Adipocyte (in vitro differentiated cells): ENCODE results near the gene ENO2.

ENCODE experiments used
- DNase-seq: peaks from one replicate; pipeline ENCODE4 v3.0.0-alpha.2; 2015; ENCODE audit warnings: low read depth
- H3K27me3 ChIP-seq: replicated peaks from 2 replicates; pipeline ENCODE4 v1.7.0; 2013; ENCODE audit warnings: mild to moderate bottlenecking, low read length, moderate library complexity; ENCODE audit not compliant: control insufficient read depth, insufficient read depth
- H3K36me3 ChIP-seq: 2 replicates; pipeline ENCODE4 v1.7.0; 2013; ENCODE audit warnings: low read length, mild to moderate bottlenecking, moderate library complexity; ENCODE audit not compliant: control insufficient read depth, insufficient read depth, severe bottlenecking
- H3K4me1 ChIP-seq: 2 replicates; pipeline ENCODE4 v1.7.0; 2013; ENCODE audit warnings: mild to moderate bottlenecking, low read length, moderate library complexity; ENCODE audit not compliant: control insufficient read depth, insufficient read depth
- H3K4me3 ChIP-seq: 2 replicates; pipeline ENCODE4 v1.7.0; 2013; ENCODE audit warnings: mild to moderate bottlenecking, low read length, moderate library complexity
- H3K9ac ChIP-seq: 2 replicates; pipeline ENCODE4 v1.7.0; 2013; ENCODE audit warnings: mild to moderate bottlenecking, low read length, moderate library complexity
- H3K9me3 ChIP-seq: 2 replicates; pipeline ENCODE4 v1.7.0; 2013; ENCODE audit warnings: mild to moderate bottlenecking, low read length, moderate library complexity; ENCODE audit not compliant: control insufficient read depth

The ENO2 gene

DNA sequence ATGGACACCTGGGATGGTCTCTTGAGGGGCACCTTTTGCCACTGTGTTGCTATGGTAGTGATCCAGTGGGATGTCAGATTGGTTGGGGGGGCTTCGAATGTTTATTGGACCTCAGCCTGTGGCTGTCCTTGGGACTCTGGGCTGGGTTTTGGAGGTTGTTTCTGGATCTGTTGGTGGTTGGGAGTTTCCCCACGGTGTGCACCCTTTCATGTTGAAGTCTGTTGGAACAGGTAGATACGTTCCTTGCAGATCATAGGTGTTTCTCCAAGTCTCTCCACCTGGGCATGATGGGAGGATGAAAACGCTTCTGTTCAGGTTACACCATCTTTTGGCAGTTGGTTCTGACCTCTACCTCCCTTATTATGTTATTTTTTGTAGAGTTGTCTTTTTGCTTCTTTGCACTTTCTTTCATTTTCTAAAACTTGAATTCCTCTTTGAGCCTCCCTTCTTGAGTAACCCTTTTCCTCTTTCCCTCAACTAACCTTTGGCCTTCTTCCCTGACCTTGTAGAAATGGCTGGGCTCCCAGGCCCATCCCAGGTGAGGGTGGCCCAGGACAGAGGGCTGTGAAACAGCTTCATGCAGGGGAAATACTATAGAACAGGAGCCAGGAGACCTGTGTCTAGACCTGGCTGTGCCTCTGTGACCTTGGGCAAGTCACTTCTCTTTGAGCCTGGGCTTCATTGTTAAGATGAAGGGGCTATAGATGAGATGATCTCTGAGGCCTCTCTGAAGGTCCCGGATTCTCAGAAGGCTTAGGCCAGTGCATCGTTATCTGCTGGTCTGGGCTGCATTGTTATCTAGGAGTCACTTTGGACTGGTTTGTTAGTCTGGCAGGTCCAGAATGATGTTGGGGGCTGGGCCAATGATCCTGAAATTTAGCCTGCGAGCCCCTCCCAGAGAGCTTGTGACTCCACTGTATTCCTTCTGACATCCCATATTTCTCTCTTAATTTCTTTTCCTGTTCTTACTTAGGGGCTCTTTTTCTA, 15.4 kb downstream of the ENO2 start:
- no peak for DNase-seq
- H3K4me1 ChIP-seq: peaks cover 63% of the 10 kb centered on the region

GRCh38 chr12:6932766-6933165, 18.4 kb downstream of the ENO2 start:
- H3K9ac ChIP-seq: no peak overlapping the region
- no peaks in the 10 kb centered on the region for H3K27me3 ChIP-seq
- no peaks in the 10 kb centered on the region for H3K9me3 ChIP-seq
- H3K4me3 ChIP-seq: no peak overlapping the region
- H3K36me3 ChIP-seq: peaks cover 48% of the 10 kb centered on the region
- peaks cover 62% of the 10 kb centered on the region for H3K4me1 ChIP-seq
- DNase-seq: no peak

More for the DNA sequence above, 15.4 kb downstream of the ENO2 start:
- peak overlapping the region; percentile 95 for H3K9ac ChIP-seq
- no peaks in the 10 kb centered on the region for H3K9me3 ChIP-seq
- H3K36me3 ChIP-seq: peaks cover 27% of the 10 kb centered on the region
- H3K4me3 ChIP-seq: peak overlapping the region; percentile 96
- no peaks in the 10 kb centered on the region for H3K27me3 ChIP-seq

DNA sequence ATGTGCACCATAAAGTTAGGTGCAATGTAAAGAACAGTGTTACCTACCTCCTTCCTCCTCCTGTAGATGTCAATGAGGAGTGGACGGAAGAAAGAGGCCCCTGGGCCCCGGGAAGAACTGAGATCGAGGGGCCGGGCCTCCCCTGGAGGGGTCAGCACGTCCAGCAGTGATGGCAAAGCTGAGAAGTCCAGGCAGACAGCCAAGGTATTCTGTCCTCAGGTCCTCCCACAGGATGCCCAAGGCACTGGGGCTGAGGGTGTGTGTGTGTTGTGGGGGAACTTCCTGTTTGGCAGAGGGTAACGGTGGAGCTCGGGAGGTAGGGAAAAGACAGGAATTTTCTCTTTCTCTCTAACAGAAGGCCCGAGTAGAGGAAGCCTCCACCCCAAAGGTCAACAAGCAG, 19.7 kb downstream of the ENO2 start:
- no peak for DNase-seq
- H3K4me3 ChIP-seq: no peak overlapping the region
- H3K36me3 ChIP-seq: peaks cover 52% of the 10 kb centered on the region
- H3K9me3 ChIP-seq: no peaks in the 10 kb centered on the region
- H3K27me3 ChIP-seq: no peaks in the 10 kb centered on the region
- peak overlapping the region; percentile 41 for H3K9ac ChIP-seq
- peaks cover 68% of the 10 kb centered on the region for H3K4me1 ChIP-seq

- H3K27me3 ChIP-seq: no peaks in the 10 kb centered on the region
- H3K9ac ChIP-seq: peak overlapping the region; percentile 41
- H3K4me3 ChIP-seq: no peak overlapping the region
- peaks cover 58% of the 10 kb centered on the region for H3K36me3 ChIP-seq
- no peaks in the 10 kb centered on the region for H3K9me3 ChIP-seq
- no peak for DNase-seq
- peaks cover 60% of the 10 kb centered on the region for H3K4me1 ChIP-seq
Observed at GRCh38 chr12:6935371-6936193, 21.2 kb downstream of the ENO2 start.

DNA sequence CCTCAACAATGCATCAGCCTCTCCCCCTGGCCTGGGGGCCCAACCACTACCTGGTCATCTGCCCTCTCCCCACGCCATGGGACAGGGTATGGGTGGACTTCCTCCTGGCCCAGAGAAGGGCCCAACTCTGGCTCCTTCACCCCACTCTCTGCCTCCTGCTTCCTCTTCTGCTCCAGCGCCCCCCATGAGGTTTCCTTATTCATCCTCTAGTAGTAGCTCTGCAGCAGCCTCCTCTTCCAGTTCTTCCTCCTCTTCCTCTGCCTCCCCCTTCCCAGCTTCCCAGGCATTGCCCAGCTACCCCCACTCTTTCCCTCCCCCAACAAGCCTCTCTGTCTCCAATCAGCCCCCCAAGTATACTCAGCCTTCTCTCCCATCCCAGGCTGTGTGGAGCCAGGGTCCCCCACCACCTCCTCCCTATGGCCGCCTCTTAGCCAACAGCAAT, 21.8 kb downstream of the ENO2 start:
- no peak for DNase-seq
- Histone ChIP-seq H3K4me3 (no peak overlapping the region), H3K4me1 (peaks cover 56% of the 10 kb centered on the region), H3K9ac (no peak overlapping the region), H3K27me3 (no peaks in the 10 kb centered on the region), H3K9me3 (no peaks in the 10 kb centered on the region), H3K36me3 (peaks cover 64% of the 10 kb centered on the region)

- no peak for DNase-seq
- H3K36me3 ChIP-seq: peaks cover 70% of the 10 kb centered on the region
- H3K27me3 ChIP-seq: no peaks in the 10 kb centered on the region
- peak overlapping the region; percentile 92 for H3K9ac ChIP-seq
- no peaks in the 10 kb centered on the region for H3K9me3 ChIP-seq
- H3K4me1 ChIP-seq: peaks cover 55% of the 10 kb centered on the region
- H3K4me3 ChIP-seq: no peak overlapping the region
Observed at GRCh38 chr12:6936636-6937480, 22.5 kb downstream of the ENO2 start.

DNA sequence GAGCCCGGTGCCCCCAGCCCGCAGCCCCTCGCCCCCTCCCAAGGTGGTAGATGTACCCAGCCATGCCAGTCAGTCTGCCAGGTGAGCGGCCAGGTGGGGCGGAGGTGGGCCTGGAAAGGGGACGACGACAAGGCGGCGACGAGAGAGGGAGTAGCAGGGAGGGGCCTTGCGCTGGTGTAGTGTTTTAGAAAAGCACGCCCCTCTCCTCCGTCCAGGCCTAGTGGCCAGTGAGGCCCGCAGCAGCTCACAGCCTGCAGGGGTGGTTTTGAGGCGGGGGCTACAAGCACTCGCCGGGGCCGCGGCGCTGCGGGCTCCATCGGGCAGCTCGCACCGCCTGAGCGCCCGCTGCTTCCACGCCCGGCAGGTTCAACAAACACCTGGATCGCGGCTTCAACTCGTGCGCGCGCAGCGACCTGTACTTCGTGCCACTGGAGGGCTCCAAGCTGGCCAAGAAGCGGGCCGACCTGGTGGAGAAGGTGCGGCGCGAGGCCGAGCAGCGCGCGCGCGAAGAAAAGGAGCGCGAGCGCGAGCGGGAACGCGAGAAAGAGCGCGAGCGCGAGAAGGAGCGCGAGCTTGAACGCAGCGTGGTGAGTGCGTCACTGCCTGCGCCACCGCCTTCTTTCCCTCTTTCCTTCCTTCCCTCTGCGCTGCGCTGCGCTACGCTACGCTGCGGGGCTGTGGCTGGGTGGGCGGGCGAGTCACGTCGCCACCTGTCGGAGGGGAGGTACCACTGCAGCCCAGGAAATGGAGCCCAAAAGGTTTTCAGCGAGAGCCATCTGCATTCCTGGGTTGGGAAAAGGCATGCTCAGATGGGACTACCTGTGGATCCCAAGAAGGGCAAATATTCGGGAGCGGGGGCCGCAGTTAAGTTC, 23.3 kb downstream of the ENO2 start:
- Histone ChIP-seq H3K36me3 (peaks cover 64% of the 10 kb centered on the region), H3K9me3 (no peaks in the 10 kb centered on the region), H3K27me3 (no peaks in the 10 kb centered on the region), H3K4me3 (peak overlapping the region; percentile 81), H3K4me1 (peaks cover 51% of the 10 kb centered on the region), H3K9ac (peak overlapping the region; percentile 92)
- peak; percentile 97 for DNase-seq

DNA sequence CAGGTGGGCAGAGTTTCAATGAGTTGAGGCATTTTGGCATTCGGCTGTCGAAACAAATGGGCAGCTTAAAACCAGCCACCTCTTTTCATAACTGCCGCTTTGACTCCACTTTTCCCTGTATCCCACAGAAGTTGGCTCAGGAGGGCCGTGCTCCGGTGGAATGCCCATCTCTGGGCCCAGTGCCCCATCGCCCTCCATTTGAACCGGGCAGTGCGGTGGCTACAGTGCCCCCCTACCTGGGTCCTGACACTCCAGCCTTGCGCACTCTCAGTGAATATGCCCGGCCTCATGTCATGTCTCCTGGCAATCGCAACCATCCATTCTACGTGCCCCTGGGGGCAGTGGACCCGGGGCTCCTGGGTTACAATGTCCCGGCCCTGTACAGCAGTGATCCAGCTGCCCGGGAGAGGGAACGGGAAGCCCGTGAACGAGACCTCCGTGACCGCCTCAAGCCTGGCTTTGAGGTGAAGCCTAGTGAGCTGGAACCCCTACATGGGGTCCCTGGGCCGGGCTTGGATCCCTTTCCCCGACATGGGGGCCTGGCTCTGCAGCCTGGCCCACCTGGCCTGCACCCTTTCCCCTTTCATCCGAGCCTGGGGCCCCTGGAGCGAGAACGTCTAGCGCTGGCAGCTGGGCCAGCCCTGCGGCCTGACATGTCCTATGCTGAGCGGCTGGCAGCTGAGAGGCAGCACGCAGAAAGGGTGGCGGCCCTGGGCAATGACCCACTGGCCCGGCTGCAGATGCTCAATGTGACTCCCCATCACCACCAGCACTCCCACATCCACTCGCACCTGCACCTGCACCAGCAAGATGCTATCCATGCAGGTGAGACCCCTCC, 24.2 kb downstream of the ENO2 start:
- peak overlapping the region; percentile 81 for H3K4me3 ChIP-seq

DNA sequence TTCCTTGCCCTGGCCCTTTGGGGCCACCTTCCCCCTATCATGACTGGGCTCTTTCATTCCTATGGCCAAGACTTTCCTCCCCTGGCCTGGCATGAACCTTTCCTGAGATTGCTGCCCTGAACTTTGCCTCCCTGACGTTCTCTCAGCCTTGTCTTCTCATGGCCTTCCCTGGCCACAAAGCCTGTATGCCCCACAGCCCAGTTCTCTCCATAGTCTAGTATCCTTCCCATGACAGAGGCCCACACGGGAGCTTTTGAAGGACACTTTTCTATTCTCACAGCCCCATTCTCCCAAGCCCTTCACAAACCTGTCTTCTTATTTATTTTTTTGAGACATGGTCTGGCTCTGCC, 24.8 kb downstream of the ENO2 start:
- H3K9ac ChIP-seq: peak overlapping the region; percentile 92
- peaks cover 50% of the 10 kb centered on the region for H3K4me1 ChIP-seq

More for the DNA sequence above, 24.2 kb downstream of the ENO2 start:
- Histone ChIP-seq H3K27me3 (no peaks in the 10 kb centered on the region), H3K4me1 (peaks cover 54% of the 10 kb centered on the region), H3K36me3 (peaks cover 57% of the 10 kb centered on the region), H3K9me3 (no peaks in the 10 kb centered on the region), H3K9ac (peak overlapping the region; percentile 92)
- no peak for DNase-seq

More for the DNA sequence above, 24.8 kb downstream of the ENO2 start:
- H3K27me3 ChIP-seq: no peaks in the 10 kb centered on the region
- peaks cover 51% of the 10 kb centered on the region for H3K36me3 ChIP-seq
- no peak overlapping the region for H3K4me3 ChIP-seq
- no peak for DNase-seq
- no peaks in the 10 kb centered on the region for H3K9me3 ChIP-seq
